Stimulated activated effector memory CD8-positive, alpha-beta T cell treated with anti-CD3 and anti-CD28 coated beads, Interleukin-12 subunit alpha, Interleukin-12 subunit beta, amount 100 ng/mL, for 72 hours (primary cell): Measurements from ENCODE around the gene SMC3.
"Not testable (repeated sequence)": the region's sequence is repeated elsewhere in the genome, so short reads cannot be mapped to it uniquely, and the experiment has no call there.

Source experiments
- ATAC-seq: fragments of 150-1000 bp; cut with Tn5 transposase; 2 replicates; pipeline ENCODE4 v1.10.0; 2021
- DNase-seq, 2 donors: peaks; one replicate each; pipeline ENCODE4 v3.0.0; 2021 to 2022; ENCODE audit warnings: low spot score in 2 of 2
- H3K27ac Mint-ChIP-seq: one replicate; pipeline ENCODE4 v1.8.0; 2022; ENCODE audit warnings: mild to moderate bottlenecking, mixed read lengths
- H3K36me3 Mint-ChIP-seq: one replicate; pipeline ENCODE4 v1.8.0; 2022; ENCODE audit warnings: mild to moderate bottlenecking, mixed read lengths
- H3K4me1 Mint-ChIP-seq: one replicate; pipeline ENCODE4 v1.8.0; 2022; ENCODE audit warnings: mixed read lengths
- H3K4me3 Mint-ChIP-seq: one replicate; pipeline ENCODE4 v1.8.0; 2022; ENCODE audit warnings: mild to moderate bottlenecking, mixed read lengths
- H3K9me3 Mint-ChIP-seq: one replicate; pipeline ENCODE4 v1.8.0; 2022; ENCODE audit warnings: mixed read lengths

The SMC3 gene

DNA sequence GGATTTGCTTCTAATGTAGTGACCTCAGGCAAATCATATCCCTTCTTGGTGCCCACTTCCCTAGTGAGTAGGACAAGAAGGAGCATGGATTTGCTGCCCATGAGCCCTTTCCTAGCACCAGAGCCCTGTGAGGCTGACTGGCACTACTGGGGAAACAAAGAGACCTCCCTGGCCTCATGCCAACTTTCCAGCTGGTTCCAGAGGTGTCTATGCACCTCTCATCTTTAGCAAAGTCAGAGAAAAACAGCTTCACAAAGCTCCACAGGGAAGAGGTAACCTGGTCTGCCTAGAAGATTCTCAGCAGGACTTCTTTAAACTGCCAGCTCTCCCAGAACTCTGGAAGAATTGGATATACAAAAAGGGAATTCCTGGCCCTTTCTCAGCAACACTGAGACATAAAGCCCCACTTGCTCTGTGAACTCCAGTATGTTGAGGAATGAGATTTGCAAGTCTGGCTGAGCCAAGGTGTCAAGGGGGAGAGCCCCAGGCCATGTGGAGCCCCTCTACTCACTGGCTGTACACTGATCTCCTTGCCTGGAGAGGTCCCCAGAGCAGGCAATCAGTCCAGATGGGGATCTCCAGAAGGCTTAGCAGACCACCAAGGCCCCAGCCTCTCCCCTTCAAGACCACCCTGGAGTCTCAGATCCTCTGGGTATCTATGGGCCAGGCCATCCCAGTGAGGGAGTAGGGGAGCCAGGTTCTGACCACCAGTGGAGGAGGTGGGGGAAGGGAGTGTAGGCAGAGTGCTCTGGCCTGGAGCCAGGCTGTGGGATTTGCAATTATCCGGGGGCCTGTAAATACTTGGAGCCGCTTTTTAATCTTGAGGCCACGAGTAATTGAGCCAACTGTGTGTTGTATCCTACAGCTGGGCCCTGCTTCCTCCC, 52.3 kb downstream of the SMC3 start:
- H3K4me3 Mint-ChIP-seq: no peak overlapping the region
- H3K9me3 Mint-ChIP-seq: peaks cover 3% of the 10 kb centered on the region
- no peak overlapping the region for H3K27ac Mint-ChIP-seq

DNA sequence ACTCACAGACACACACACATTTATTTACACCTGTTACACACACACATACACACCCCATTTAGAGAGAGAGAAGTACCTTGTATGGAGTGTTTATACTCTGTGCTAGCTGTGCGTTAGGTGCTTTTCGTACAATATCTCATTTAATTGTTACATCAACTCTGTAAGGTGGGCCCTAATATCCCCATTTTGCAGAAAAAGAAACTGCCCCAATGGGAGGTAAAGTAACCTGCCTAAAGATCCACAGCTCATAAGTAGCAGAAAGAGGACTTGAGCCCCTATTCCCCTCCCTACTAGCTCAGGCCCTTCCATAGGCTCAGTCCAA, 52.9 kb downstream of the SMC3 start:
- no peaks in the 10 kb centered on the region for H3K36me3 Mint-ChIP-seq
- H3K27ac Mint-ChIP-seq: no peak overlapping the region
- peaks cover 3% of the 10 kb centered on the region for H3K9me3 Mint-ChIP-seq
- ATAC-seq (no peak), DNase-seq (no peak)
- no peak overlapping the region for H3K4me3 Mint-ChIP-seq
- H3K4me1 Mint-ChIP-seq: peaks cover 32% of the 10 kb centered on the region

More for the DNA sequence above, 52.3 kb downstream of the SMC3 start:
- Mint-ChIP-seq H3K4me1 (peaks cover 37% of the 10 kb centered on the region), H3K36me3 (no peaks in the 10 kb centered on the region)
- ATAC-seq (no peak), DNase-seq (no peak)

DNA sequence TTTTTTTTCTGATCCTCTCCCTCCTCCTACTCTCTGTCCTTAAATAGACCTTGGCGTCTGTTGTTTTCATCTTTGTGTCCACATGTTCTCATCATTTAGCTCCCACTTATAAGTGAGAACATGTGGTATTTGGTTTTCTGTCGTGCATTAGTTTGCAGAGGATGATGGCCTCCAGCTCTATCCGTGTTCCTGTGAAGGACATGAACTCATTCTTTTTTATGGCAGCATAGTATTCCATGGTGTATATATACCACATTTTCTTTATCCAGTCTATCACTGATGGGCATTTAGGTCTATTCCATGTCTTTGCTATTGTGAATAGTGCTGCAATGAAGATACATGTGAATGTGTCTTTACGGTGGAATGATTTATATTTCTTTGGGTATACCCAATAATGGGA, 55.8 kb downstream of the SMC3 start:
- H3K27ac Mint-ChIP-seq, H3K4me1 Mint-ChIP-seq, H3K9me3 Mint-ChIP-seq: not testable (repeated sequence)

DNA sequence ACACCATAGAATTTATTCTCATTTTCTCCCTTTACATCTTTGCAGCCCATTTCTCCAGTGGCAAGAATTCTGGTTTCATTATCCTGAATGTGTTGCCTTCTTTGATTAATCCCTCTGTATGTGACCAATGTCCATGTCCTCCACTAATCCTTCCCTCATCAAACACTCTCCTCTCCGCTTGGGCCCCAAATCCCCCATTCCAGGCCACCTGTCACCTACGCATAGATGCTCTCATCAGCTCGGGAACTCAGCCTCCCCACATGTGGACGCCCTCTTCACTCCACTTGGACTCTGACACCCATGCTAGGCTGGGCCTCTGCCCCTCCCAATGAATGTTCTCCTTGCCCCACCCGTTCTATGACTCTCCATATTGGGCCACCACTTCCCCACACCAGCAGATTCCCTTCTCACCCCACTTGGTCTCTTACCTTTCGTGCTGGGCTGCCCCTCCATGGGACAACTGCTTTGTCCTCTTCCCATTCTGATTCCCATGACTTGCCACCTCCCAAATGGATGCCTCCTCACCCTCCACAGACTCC, 57.9 kb downstream of the SMC3 start:
- ATAC-seq (no peak), DNase-seq (no peak)
- Mint-ChIP-seq H3K36me3 (no peaks in the 10 kb centered on the region), H3K27ac (no peak overlapping the region), H3K4me1 (no peaks in the 10 kb centered on the region), H3K4me3 (no peak overlapping the region), H3K9me3 (peaks cover 3% of the 10 kb centered on the region)

More for the DNA sequence above, 55.8 kb downstream of the SMC3 start:
- not testable (repeated sequence) for ATAC-seq, H3K4me3 Mint-ChIP-seq, H3K36me3 Mint-ChIP-seq, DNase-seq

DNA sequence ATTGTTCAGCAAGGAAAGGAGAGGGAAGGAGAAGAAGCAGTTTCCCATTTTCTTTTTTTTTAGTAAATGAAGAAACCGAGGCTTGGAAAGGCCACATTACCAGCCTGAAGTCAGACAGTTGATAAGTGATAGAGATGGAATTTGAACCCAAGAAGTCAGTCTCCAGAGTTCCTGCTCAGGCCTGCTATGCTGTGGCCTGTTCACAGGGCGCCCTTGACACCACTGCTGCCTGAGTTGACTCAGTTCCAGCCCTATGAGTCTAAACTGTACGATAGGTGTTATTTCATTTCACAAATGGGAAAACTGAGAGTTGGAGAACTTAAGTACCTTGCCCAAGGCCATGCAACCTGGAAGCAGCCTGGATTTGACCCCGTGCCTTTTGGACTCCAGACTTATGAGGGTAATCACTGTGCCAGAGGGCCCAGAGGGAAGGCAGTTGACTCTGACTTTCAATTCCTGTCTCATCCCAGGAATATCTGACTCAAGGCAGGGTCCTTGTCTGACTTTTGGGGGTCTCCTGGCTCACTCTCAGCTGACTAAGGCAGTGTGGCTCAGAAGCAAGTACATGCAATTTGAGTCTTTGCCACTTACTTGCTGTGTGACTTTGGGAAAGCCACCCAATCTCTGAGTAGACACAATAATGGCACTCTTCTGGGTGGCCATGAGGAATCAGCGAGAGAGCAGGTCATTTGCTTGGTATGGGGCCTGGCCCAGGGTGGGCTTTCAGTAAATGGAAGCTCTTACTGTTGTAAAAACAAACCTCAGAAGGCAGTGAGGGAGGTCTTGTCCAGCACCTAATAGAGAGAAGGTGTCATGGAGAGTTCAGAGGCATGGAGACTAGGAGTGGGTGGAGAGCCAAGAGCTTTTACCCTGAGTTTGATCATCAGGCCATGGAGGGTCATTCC, 58.7 kb downstream of the SMC3 start:
- no peaks in the 10 kb centered on the region for H3K36me3 Mint-ChIP-seq
- ATAC-seq (no peak), DNase-seq (no peak)
- no peaks in the 10 kb centered on the region for H3K4me1 Mint-ChIP-seq
- peaks cover 3% of the 10 kb centered on the region for H3K9me3 Mint-ChIP-seq
- no peak overlapping the region for H3K4me3 Mint-ChIP-seq
- no peak overlapping the region for H3K27ac Mint-ChIP-seq

DNA sequence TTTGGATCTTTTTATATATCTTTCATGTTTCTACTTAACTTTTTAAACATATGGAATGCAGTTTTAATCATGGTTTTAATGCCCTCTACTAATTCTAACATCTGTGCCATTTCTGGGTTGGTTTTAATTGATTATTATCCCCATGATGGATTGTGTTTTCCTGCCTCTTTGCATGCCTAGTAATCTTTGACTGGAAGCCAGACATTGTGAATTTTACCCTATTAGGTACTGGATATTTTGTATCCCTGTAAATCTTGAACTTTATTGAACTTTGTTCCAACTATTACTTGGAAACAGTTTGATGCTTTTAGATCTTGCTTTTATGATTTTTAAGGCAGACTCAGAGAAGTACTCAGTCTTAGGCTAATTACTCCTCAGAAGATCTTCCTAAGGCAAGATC, 60.7 kb downstream of the SMC3 start:
- DNase-seq (no peak), ATAC-seq (no peak)
- no peaks in the 10 kb centered on the region for H3K4me1 Mint-ChIP-seq
- H3K4me3 Mint-ChIP-seq: no peak overlapping the region
- no peak overlapping the region for H3K27ac Mint-ChIP-seq
- H3K9me3 Mint-ChIP-seq: no peaks in the 10 kb centered on the region
- H3K36me3 Mint-ChIP-seq: no peaks in the 10 kb centered on the region

DNA sequence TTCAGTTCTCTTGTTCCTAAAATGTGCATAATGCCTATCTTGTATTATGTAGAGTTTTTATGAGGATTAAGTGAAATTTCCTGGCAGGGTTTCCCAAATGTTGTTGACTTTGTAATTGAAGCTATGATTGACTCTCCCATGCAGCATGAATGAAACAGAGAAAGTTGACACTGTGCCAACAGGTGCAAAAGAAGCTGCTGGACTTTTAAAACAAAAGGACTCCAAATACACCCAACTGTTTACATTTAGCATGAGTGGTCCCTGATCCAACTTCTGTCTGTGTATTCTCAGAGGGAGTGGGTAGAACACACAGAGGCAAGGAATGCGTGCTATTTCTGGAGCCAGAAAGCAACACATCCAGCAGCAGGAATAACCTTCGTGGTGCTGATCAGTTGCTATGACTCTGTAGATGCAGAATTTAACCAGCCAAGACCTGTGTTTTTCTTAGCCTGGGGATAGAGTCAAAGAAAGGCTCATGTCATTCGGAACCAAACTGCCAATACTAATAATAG, 62.2 kb downstream of the SMC3 start:
- Mint-ChIP-seq H3K27ac (no peak overlapping the region), H3K4me3 (no peak overlapping the region), H3K4me1 (no peaks in the 10 kb centered on the region), H3K36me3 (no peaks in the 10 kb centered on the region), H3K9me3 (no peaks in the 10 kb centered on the region)
- ATAC-seq (no peak), DNase-seq (no peak)

DNA sequence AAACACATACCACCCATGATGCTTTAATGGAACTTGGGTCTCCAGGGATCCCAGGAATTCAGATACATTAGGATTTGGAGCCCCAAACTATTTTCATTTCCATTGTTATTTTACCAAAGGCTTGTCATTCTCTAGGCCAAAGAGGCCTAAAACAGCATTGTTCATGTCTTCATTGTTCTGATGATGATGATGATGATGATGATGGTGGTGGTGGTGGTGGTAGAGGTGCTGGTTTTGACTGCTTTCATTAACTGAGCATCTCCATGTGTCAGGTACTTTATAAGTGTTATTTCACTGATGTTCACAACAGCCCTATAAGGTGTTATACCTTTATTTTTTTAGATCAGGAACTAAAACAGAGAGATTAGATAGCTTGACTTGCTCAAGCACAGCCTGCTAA, 64.4 kb downstream of the SMC3 start:
- ATAC-seq (no peak), DNase-seq (no peak)
- H3K4me1 Mint-ChIP-seq: no peaks in the 10 kb centered on the region
- H3K9me3 Mint-ChIP-seq: no peaks in the 10 kb centered on the region
- no peak overlapping the region for H3K4me3 Mint-ChIP-seq
- H3K36me3 Mint-ChIP-seq: no peaks in the 10 kb centered on the region
- H3K27ac Mint-ChIP-seq: no peak overlapping the region

DNA sequence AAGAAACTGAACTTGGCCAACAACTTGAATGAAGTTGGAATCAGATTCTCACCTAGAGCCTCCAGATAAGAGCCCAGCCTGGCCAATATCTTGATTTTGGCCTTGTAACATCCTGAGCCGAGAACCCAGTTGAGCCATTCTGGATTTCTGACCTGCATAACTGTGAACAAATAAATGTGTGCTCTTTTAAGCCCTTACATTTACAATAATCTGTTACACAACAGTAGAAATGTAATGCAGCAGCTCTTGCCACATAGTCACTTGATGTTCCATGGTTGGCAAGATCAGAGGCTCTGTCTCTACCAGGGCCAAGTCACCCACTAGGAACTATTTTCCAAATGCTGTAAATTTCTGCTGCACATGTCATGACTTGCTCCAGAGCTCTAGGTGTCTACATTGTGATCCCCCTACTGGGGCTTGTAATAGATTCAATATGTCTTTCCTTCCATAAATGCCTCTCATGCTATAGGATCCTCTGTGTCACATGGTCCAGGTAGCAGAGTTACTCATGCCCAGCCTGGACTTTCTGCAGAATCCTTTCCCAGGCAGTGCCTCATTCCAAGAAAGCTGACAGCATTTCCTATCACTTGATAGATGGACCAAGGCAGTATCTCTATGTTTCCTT, 65.2 kb downstream of the SMC3 start:
- H3K36me3 Mint-ChIP-seq: no peaks in the 10 kb centered on the region
- DNase-seq: no peak
- H3K9me3 Mint-ChIP-seq: no peaks in the 10 kb centered on the region
- no peak overlapping the region for H3K4me3 Mint-ChIP-seq
- ATAC-seq: no peak
- H3K27ac Mint-ChIP-seq: no peak overlapping the region
- no peaks in the 10 kb centered on the region for H3K4me1 Mint-ChIP-seq

DNA sequence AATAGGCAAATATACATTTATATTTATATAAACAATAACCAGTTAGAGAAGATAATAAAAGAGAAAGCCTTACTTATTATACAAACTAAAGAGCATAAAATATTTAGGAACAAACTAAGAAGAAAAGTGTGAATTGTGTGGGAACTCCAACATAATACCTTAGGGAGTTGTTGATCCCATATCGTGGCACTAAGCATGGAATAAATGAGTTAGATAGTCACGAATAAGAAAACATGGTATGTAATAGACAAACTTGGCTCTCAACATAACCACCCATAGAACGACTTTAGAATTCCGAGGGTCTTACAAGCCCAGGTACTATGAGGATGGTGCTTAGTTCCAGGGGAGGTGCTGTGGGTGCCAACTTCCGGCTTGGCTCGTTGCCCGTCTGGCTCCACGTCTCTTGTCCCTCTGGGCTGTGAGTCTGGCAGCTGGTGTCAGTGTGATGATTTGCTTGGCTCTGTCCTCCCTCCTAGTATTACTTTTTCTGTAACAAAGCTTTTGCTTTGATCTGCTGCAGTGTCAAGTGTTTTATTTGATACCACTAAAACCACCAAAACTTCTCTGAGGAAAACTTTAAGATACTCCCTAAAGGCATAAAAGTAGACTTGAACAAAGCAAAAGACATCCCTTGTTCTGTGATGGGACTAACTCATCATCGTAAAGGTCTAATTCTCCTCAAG, 67.2 kb downstream of the SMC3 start:
- ATAC-seq (no peak), DNase-seq (no peak)
- Mint-ChIP-seq H3K4me3 (no peak overlapping the region), H3K4me1 (no peaks in the 10 kb centered on the region), H3K27ac (no peak overlapping the region), H3K9me3 (no peaks in the 10 kb centered on the region), H3K36me3 (no peaks in the 10 kb centered on the region)

DNA sequence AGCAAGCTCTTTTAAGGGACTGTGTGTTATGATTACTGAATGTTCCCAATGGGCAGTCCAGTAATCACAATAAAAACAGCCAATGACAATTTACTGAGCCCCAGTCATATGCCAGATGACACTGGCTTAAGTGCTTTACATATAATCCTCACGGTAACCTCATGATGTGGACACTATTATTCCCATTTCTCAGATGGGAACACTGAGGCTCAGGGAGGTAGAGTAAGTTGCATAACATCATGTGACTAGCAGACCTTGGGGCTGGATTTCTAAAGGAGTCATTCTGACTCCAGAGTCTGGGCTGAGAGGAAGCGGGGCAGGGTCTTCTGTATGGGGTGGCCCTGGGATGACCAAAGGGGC, 69.1 kb downstream of the SMC3 start:
- H3K4me3 Mint-ChIP-seq: no peak overlapping the region
- ATAC-seq: no peak
- H3K36me3 Mint-ChIP-seq: no peaks in the 10 kb centered on the region
- DNase-seq: no peak
- H3K4me1 Mint-ChIP-seq: peaks cover 7% of the 10 kb centered on the region
- no peaks in the 10 kb centered on the region for H3K9me3 Mint-ChIP-seq
- no peak overlapping the region for H3K27ac Mint-ChIP-seq

DNA sequence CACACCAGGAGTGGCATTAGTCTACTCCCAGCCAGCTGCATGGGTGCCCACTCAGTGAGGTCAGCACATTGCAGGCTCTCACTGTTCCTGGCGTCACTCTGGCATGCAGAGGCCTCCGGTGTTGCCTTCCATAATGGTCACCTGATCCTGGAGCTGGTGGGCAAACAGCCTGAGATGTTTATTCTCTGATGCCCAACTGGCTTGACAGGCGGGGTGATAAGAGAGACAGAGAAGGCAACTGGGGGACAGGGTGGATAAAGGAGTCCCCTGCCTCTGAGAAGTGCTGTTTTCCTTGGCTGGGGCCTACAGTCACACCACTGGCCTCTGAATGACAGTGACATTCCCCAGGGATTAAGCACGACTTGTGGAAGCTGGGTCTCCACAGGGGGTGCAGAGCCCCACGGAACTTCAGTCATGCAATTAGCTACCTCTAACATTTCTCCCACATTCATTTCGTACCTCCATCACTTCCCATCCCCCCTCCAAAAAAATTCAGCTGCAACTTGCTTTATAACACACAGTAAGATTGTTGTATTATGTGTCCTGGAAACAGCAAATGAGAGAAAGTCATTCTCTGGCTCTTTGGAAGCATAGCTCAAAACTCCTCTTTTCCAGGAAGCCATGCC, 69.5 kb downstream of the SMC3 start:
- no peaks in the 10 kb centered on the region for H3K9me3 Mint-ChIP-seq
- peaks cover 10% of the 10 kb centered on the region for H3K4me1 Mint-ChIP-seq

DNA sequence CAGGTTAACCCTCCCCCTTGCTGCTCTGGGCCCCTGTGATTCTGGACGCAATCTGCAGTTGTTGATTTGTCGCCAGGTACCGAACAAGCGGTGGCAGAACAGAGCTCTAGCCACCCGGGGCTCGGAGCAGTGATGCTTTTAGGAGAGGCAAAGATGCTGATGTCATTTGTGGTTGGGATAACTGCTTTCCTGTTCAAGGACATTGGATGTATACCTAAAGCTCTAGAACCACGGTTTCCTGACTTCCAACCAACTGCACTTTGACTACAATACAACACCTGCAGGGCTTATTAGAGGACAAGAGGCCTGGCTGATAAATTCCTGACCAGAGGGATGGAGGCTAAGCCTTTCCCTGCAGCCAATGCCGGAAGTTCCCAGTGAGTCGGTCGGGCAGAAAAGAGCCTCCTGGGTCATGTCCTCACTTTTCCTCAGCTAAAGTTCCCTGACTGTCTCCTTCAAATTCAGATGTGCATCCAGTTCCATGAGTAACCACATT, 70.1 kb downstream of the SMC3 start:
- Mint-ChIP-seq H3K4me3 (no peak overlapping the region), H3K27ac (no peak overlapping the region), H3K4me1 (peaks cover 16% of the 10 kb centered on the region), H3K36me3 (no peaks in the 10 kb centered on the region), H3K9me3 (no peaks in the 10 kb centered on the region)
- ATAC-seq (no peak), DNase-seq (no peak)

More for the DNA sequence above, 69.5 kb downstream of the SMC3 start:
- ATAC-seq: no peak
- H3K27ac Mint-ChIP-seq: no peak overlapping the region
- no peak for DNase-seq
- no peak overlapping the region for H3K4me3 Mint-ChIP-seq
- no peaks in the 10 kb centered on the region for H3K36me3 Mint-ChIP-seq

DNA sequence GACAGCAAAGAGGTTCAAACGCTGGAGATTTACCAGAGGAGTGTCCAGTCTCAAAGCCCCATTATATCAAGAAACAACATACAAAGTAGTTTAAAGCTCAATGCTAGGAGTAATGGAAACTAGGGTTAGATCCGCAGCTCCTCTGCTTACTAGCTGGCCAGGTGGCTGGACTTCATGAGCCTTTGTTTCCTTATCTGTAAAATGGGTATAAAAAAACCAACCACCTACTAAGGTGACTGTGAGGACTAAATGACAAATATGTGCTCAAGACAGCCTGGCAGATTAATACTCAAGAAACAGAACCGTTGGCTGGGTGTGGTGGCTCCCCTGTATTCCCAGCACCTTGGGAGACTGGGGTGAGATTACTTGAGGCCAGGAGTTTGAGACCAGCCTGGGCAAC, 70.8 kb downstream of the SMC3 start:
- Mint-ChIP-seq H3K4me1 (peaks cover 23% of the 10 kb centered on the region), H3K9me3 (no peaks in the 10 kb centered on the region), H3K27ac (no peak overlapping the region), H3K4me3 (no peak overlapping the region), H3K36me3 (no peaks in the 10 kb centered on the region)
- DNase-seq: no peak
- ATAC-seq: no peak
